Endodermal cell (in vitro differentiated cells): ENCODE measurements around the gene LRP1. TPM values are rescaled to one million over a fixed set of nuclear protein-coding genes. Genes with fewer than 3 reads are reported as not detected.

Experiments used
- DNase-seq: peaks from one replicate; pipeline ENCODE4 v3.0.0-alpha.2; 2017
- H3K27ac ChIP-seq: 2 replicates; pipeline ENCODE4 v1.5.1; 2013; ENCODE audit warnings: mild to moderate bottlenecking, low read depth, low read length, moderate library complexity
- H3K27me3 ChIP-seq: 2 replicates; pipeline ENCODE4 v1.6.1; 2013; ENCODE audit warnings: mild to moderate bottlenecking, low read length, moderate library complexity; ENCODE audit not compliant: insufficient read depth, control insufficient read depth, poor library complexity, severe bottlenecking
- H3K36me3 ChIP-seq: 2 replicates; pipeline ENCODE4 v1.7.0; 2013; ENCODE audit warnings: mild to moderate bottlenecking, low read length, moderate library complexity; ENCODE audit not compliant: control insufficient read depth, insufficient read depth
- H3K4me1 ChIP-seq: one replicate; pipeline ENCODE4 v1.7.0; 2013; ENCODE audit warnings: low read length; ENCODE audit not compliant: control insufficient read depth, insufficient read depth
- H3K4me3 ChIP-seq: 2 replicates; pipeline ENCODE4 v1.5.1; 2013; ENCODE audit warnings: mild to moderate bottlenecking, low read length, moderate library complexity
- H3K9ac ChIP-seq: 2 replicates; pipeline ENCODE4 v1.6.1; 2013; ENCODE audit warnings: mild to moderate bottlenecking, low read length, moderate library complexity; ENCODE audit not compliant: poor library complexity, severe bottlenecking; ENCODE audit errors: extremely low read depth
- H3K9me3 ChIP-seq: 2 replicates; pipeline ENCODE4 v1.6.1; 2013; ENCODE audit warnings: mild to moderate bottlenecking, low read length, moderate library complexity; ENCODE audit not compliant: control insufficient read depth
- H3K27ac Mint-ChIP-seq: 2 replicates; pipeline ENCODE4 v1.8.0; 2020; ENCODE audit warnings: mixed read lengths
- H3K27me3 Mint-ChIP-seq: 2 replicates; pipeline ENCODE4 v1.8.0; 2021; ENCODE audit warnings: mild to moderate bottlenecking, mixed read lengths; ENCODE audit not compliant: insufficient read depth
- H3K36me3 Mint-ChIP-seq: 2 replicates; pipeline ENCODE4 v1.8.0; 2020; ENCODE audit warnings: low read depth, mixed read lengths
- H3K4me1 Mint-ChIP-seq: 2 replicates; pipeline ENCODE4 v1.8.0; 2020; ENCODE audit warnings: mixed read lengths
- H3K4me3 Mint-ChIP-seq: 2 replicates; pipeline ENCODE4 v1.8.0; 2020; ENCODE audit warnings: mild to moderate bottlenecking, moderate library complexity, mixed read lengths
- H3K9me3 Mint-ChIP-seq: 2 replicates; pipeline ENCODE4 v1.8.0; 2020; ENCODE audit warnings: mild to moderate bottlenecking, mixed read lengths
- WGBS, 2 experiments: methylation state at CpG; one replicate each; pipeline versions ENCODE4 v1.1.5 to v1.1.7; 2013; ENCODE audit warnings: missing lambda C conversion rate in 2 of 2, mixed read lengths in 1 of 2; ENCODE audit not compliant: insufficient coverage in 1 of 2, insufficient read length in 1 of 2; 5-methylcytosine and 5-hydroxymethylcytosine counted together
- total RNA-seq, 2 donors: library from RNA; stranded (reverse); fragmentation: NEBNext Ultra II Directional in 1 of 2; extraction: Animal tissue kit (Norgen Biotek cat#: 25700) in 1 of 2; gene quantifications; 2 replicates in 1 of 2; 3 replicates in 1 of 2; pipeline ENCODE4 v1.2.1, GENCODE V29; 2021
- TF ChIP-seq, protein P1 (sequence below): fragments of 200-600 bp; sonication (generic); conservative IDR thresholded peaks from 2 replicates; pipeline ENCODE4 v1.5.0; 2021; ENCODE audit warnings: antibody characterized with exemption, mild to moderate bottlenecking

The LRP1 gene
- total RNA-seq, 2 donors from 2014 or later: 74.5 to 87.7 TPM

DNA sequence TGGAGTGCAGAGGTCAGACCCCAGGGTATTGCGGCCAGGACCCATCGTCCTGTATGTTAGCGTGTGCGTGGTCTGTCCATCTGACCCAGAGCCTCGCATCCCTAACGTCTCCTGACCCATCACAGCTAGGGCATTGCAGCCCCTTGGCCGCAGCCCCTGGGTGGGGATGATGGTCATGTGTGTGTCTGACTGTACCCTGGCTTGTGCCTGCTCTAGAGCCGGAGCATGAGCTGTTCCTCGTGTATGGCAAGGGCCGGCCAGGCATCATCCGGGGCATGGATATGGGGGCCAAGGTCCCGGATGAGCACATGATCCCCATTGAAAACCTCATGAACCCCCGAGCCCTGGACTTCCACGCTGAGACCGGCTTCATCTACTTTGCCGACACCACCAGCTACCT lies 29.9 kb downstream of the LRP1 start:
- 95 to 100% methylated on average over 5 to 16 of the region's 16 CpGs for WGBS, 2 experiments

DNA sequence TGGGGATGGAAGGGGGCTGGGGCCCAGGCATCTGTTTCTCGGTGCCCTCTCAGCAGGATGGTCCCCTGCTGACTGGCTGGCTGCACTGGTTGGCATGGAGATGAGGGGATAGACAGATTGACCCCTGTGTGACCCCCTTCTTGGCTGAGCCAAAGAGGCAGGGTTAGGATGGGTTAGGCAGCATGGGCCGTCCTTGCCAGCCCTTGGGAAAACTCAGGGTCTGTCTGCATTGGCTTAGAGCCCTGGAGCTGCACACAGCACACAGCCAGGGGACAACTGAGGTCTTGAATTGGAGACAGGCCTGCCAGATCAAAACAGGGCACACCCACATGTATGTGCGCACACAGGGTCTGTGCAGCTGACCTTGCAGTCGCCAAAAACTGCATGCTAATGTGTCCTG lies 30.4 kb downstream of the LRP1 start:
- 85 to 89% methylated on average over 3 to 4 of the region's 4 CpGs for WGBS, 2 experiments
- H3K9me3 ChIP-seq: no peaks in the 10 kb centered on the region
- H3K27me3 ChIP-seq: no peaks in the 10 kb centered on the region
- H3K4me3 Mint-ChIP-seq: no peak overlapping the region
- no peak for DNase-seq
- H3K36me3 ChIP-seq: peaks cover 69% of the 10 kb centered on the region
- no peaks in the 10 kb centered on the region for H3K27me3 Mint-ChIP-seq
- H3K27ac ChIP-seq: no peak overlapping the region
- TF ChIP-seq, protein P1, sequence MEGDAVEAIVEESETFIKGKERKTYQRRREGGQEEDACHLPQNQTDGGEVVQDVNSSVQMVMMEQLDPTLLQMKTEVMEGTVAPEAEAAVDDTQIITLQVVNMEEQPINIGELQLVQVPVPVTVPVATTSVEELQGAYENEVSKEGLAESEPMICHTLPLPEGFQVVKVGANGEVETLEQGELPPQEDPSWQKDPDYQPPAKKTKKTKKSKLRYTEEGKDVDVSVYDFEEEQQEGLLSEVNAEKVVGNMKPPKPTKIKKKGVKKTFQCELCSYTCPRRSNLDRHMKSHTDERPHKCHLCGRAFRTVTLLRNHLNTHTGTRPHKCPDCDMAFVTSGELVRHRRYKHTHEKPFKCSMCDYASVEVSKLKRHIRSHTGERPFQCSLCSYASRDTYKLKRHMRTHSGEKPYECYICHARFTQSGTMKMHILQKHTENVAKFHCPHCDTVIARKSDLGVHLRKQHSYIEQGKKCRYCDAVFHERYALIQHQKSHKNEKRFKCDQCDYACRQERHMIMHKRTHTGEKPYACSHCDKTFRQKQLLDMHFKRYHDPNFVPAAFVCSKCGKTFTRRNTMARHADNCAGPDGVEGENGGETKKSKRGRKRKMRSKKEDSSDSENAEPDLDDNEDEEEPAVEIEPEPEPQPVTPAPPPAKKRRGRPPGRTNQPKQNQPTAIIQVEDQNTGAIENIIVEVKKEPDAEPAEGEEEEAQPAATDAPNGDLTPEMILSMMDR: no peak
- no peak overlapping the region for H3K27ac Mint-ChIP-seq
- no peak overlapping the region for H3K4me3 ChIP-seq
- H3K4me1 Mint-ChIP-seq: peaks cover 5% of the 10 kb centered on the region
- H3K4me1 ChIP-seq: peaks cover 5% of the 10 kb centered on the region
- H3K9ac ChIP-seq: no peak overlapping the region
- H3K36me3 Mint-ChIP-seq: peaks cover 42% of the 10 kb centered on the region
- no peaks in the 10 kb centered on the region for H3K9me3 Mint-ChIP-seq

More for the DNA sequence above, 29.9 kb downstream of the LRP1 start:
- no peak overlapping the region for H3K4me3 ChIP-seq
- Mint-ChIP-seq H3K27ac (no peak overlapping the region), H3K4me3 (no peak overlapping the region), H3K4me1 (peaks cover 5% of the 10 kb centered on the region), H3K36me3 (peaks cover 46% of the 10 kb centered on the region), H3K27me3 (no peaks in the 10 kb centered on the region), H3K9me3 (no peaks in the 10 kb centered on the region)
- no peaks in the 10 kb centered on the region for H3K27me3 ChIP-seq
- H3K36me3 ChIP-seq: peaks cover 71% of the 10 kb centered on the region
- no peaks in the 10 kb centered on the region for H3K9me3 ChIP-seq
- H3K27ac ChIP-seq: no peak overlapping the region
- H3K9ac ChIP-seq: no peak overlapping the region
- TF ChIP-seq, protein P1: no peak
- DNase-seq: no peak
- peaks cover 5% of the 10 kb centered on the region for H3K4me1 ChIP-seq

DNA sequence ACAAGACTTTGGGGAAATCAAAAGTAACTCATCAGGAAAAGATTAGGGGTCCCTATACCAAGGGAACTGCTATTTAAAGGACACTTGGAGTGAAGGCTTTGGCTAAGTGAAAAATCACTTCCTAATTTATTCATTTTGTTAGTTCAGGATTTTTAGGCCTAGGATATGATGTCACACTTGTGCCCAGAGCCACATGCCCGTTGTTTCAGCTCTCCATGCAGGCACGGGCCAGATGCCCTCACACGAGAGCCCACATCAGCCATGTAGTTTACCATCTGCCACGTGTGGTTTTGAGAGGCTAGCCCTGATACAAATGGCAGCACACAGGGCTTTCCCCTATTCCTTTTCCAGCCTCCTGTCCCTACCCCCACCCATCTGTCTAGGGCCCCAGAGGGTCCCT lies 31.0 kb downstream of the LRP1 start:
- WGBS, 2 experiments: 93 to 100% methylated on average over 2 to 4 of the region's 4 CpGs
- no peak overlapping the region for H3K4me3 Mint-ChIP-seq
- H3K27me3 Mint-ChIP-seq: no peaks in the 10 kb centered on the region
- DNase-seq: no peak
- TF ChIP-seq, protein P1: no peak
- H3K36me3 Mint-ChIP-seq: peaks cover 41% of the 10 kb centered on the region
- peaks cover 5% of the 10 kb centered on the region for H3K4me1 ChIP-seq
- H3K27ac Mint-ChIP-seq: no peak overlapping the region
- H3K9me3 Mint-ChIP-seq: no peaks in the 10 kb centered on the region
- H3K27me3 ChIP-seq: no peaks in the 10 kb centered on the region
- H3K36me3 ChIP-seq: peaks cover 73% of the 10 kb centered on the region
- no peak overlapping the region for H3K27ac ChIP-seq
- H3K4me3 ChIP-seq: no peak overlapping the region
- no peak overlapping the region for H3K9ac ChIP-seq
- peaks cover 5% of the 10 kb centered on the region for H3K4me1 Mint-ChIP-seq
- no peaks in the 10 kb centered on the region for H3K9me3 ChIP-seq
